DMS153 (cell line): ENCODE data around the gene ABTB1.
"Not testable (repeated sequence)": the region's sequence is repeated elsewhere in the genome, so short reads cannot be mapped to it uniquely, and the experiment has no call there.

Experiments used
- DNase-seq: peaks from one replicate; lab custom pipeline; 2025; lab: John Stamatoyannopoulos, UW

Gene ABTB1

DNA sequence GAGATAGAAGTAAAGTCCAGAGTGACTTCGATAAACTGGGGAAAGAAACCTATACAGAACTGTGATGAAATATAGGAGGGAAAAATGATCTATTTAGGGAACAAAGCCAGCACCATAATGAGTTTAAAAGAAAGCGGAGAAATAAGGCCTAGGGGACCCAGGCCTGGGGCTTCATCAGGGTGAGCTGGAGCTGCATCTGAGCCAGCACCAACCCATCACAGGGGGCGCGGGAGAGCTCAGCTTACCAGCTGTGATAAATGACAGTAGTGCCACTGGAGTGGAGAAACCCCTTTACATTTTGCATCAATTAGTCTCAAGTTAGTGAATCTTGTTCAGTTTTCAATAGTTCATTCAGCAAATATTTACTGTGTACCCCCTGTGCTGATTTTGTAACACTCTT is 22.5 kb upstream of the ABTB1 start:
- DNase-seq, result no peak

DNA sequence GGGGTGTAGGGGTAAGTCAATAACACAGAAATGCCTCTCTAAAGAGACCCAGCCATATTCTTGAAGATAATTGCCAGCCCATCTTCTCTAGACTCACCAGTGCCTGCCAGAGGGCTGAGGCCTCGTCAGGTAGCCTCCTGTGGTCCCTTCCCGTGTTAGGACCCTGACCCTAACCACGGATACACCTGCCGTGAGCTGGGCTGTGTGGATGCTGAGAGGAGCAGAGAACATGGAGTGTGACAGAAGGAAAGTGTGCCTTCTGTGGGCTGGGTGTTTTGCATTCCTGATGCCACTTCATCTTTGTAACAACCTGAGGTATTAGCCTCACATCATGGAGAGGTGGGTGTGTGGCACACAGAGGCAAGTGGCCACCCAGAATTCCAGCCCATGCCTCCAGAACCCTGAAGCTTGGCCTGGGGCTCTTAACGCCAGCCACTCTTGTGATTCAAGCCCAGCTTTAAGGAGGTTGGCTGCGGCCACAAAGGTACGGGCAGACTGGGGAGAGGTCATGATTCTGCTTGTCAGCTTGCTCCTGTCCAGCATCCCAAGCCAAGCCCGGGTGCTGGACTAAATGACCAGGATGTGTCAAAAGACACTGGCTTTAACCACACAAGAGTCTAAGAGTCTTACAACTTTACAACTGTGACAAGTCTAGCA is 21.1 kb upstream of the ABTB1 start:
- no peak for DNase-seq

DNA sequence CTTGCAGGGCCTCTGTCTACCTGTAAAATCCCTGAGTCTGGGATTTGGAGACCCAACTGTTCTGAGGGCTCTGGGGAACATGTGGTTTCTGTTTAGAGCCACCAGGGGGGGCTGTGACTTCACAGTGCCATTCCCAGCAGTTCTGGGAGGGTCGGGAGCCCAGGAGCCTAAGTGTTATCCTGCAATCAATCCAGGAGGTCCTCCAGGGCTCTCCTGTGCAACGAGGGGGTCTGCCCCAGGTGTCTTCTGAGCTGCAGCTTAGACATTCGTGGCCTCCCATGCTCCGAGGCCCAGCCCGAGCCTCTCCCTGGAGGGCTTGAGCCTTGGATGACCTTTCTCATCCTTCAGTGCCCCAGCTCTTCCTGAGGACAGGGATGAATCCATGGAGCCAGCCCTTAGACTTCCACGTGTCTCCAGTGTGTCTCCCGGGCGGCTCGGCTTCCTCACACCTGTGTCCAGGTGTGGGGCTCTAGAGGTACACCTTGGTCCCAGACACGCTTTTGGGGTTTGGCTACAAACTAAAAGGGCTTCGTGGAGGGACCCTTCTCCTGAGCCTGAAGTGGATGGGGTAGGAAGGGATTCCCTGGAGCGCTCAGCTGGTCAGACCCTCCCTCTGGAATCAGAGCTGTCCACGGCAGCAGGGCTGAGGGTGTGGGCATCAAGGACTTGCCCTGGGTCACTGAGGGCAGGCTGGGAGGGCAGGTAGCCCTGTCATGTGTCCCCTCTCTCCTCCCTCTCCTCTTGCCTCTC is 20.3 kb upstream of the ABTB1 start:
- peak; percentile 6 for DNase-seq

DNA sequence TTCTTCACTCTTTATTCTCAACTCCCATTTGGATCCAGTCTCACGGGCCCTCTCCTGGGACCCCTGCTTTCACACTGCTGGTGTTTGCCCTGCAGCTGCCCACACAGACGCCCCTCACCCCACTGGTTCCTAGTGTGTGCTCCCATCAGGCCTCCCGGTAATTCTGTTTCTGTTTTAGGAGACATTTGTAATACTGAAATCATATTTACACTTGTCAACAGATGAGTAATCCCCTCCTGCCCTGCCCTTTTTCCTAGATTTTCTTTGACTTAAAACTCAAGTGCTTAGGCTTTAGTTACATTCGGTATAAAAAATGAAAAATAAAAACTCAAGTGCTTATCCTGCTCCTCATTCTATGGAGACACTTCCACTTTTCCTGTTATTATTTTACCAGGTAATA is 18.4 kb upstream of the ABTB1 start:
- DNase-seq, result no peak

DNA sequence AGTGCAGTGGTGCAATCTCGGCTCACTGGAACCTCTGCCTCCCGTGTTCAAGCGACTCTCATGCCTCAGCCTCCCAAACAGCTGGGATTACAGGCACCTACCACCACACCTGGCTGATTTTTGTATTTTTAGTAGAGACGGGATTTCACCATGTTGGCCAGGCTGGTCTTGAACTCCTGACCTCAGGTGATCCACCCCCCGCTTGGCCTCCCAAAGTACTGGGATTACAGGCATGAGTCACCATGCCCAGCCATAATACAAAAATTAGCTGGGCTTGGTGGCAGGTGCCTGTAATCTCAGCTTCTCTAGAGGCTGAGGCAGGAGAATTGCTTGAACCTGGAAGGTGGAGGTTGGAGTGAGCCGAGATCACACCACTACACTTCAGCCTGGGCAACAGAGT is 17.8 kb upstream of the ABTB1 start:
- not testable (repeated sequence) for DNase-seq

DNA sequence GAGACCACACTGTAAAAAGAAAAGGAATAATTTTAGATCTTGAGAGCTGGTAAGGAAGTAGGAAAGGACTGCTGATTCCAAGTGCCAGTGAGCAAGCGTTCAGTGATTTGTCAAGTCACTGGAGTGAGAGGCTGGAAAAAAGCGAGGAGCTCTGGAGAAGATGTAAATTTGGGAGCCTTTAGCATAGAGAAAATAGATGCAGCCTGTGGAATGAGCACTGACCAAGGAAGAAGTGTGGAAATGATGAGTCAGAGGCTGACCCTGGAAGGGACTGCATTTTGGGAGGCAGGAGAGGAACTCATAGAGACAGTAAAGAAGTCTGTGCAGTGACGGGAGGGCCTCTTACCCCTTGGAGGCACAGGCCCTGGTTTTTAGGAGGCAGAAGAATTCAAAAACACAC is 17.1 kb upstream of the ABTB1 start:
- no peak for DNase-seq

DNA sequence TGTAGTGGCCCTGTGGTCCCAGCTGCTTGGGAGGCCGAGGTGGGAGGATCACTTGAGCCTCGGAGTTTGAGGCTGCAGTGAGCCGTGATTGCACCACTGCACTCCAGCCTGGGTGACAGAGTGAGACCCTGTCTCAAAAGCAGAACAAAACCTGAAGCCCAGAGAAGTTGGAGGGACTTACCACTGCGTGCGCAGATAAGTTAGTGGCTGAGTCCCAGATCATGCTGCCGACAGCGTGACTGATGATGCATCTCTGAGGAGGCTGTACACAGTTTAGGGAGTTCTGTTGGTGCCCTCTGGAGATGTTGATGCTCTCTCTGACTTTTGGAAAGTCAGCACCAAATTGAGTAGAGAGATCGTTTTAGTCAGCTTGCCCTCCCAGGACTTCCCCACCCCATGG is 15.8 kb upstream of the ABTB1 start:
- DNase-seq, result no peak

DNA sequence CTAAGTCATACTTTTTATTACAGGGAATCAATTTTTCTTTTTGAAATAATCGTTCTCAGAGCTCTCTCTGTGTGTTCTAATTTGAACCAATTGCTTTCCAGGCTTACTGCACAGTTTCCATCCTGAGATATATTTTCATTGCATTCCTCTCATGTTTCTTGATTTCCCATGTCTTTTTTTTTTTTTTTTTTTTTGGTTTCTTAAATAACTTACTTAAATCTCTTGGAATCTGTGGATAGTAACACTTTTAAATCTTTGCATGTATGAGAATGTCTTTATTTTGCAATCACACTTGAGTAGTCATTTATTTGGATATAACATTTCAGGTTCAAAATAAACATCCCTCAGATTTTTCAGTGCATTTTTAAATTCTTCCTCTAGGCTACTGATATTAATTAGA is 14.5 kb upstream of the ABTB1 start:
- no peak for DNase-seq

DNA sequence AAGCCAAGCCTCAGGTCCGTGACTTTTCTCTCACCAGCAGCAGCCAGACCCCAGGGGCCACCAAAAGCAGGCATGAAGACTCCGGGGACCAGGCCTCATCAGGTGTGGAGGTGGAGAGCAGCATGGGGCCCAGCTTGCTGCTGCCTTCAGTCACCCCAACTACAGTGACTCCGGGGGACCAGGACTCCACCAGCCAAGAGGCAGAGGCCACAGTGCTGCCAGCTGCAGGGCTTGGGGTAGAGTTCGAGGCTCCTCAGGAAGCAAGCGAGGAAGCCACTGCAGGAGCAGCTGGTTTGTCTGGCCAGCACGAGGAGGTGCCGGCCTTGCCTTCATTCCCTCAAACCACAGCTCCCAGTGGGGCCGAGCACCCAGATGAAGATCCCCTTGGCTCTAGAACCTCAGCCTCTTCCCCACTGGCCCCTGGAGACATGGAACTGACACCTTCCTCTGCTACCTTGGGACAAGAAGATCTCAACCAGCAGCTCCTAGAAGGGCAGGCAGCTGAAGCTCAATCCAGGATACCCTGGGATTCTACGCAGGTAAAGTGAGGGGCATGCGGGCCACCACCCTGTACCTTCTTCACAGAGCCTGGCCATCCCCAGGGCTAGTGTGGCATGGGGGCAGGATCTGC is 12.0 kb upstream of the ABTB1 start:
- no peak for DNase-seq

DNA sequence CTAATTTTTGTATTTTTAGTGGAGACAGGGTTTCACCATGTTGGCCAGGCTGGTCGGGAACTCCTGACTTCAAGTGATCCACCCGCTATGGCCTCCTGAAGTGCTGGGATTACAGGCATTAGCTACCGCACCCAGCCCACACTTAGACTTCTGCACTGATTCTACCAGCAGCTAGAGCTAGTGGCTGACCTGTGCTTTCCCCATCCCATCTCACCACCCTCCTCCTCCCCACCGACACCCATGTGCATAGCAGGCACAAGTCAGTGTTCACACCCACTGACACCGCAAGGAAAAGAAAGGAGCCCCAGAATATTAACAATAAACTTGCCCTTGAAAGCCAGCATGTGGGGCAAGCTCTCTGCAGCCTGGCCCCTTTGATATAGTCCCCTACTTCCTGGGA is 11.2 kb upstream of the ABTB1 start:
- DNase-seq, result no peak

DNA sequence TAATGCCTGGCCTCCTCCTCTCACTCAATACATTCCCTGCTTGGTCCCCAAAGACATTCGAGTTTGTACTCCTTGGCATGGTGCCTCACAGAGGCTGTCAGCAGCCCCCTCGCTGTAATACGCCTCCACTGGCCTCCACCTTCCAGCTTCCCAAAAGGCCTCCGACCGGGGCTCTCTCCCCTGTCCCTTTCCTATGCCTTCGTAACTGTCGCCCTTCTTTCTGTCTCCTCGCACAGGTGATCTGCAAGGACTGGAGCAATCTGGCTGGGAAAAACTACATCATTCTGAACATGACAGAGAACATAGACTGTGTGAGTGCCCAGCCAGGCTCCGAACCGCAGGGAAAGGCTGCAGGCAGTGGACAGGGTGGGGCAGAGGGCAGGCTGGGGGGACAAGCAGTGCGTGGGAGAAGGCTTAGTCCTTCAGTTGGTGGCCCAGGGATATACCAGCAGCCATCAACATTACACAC is 10.7 kb upstream of the ABTB1 start:
- no peak for DNase-seq

DNA sequence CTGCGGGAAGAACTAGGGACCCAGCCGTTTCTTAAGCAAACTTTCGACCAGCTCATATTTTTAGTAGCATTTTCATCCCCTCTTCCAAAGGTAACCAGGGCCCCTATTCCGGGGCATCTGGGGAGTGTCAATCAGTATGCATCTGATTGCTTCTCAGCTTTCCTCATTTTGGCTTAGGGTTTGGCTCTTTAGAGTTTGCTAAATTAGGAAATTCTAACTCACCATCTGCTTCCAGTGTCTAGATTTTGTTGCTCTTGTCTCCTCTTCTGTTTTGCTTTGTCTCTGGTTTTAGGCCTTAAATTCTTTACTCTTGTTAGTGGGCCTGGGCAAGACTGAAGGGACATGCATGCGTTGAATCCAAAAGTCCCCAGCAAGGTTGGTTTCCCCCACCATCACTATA is 9.6 kb upstream of the ABTB1 start:
- no peak for DNase-seq

DNA sequence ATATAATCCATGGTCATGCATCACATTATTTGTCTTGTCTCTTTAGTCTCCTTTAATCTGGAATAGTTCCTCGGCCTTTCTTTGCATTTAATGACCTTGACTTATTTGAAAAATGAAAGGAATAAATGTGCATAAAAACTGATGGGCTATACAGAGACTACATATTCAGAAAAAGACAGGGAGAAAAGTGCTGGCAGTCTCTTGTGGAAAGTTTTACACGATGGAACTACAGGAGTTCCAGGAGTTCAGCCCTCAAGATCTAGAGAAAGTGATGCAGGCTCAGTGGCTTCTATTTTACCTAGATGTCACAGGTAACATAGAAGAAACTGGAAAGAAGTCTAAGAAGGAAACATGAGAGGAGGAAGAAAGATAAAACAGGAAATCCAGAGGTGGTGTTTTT is 7.6 kb upstream of the ABTB1 start:
- DNase-seq, result no peak

DNA sequence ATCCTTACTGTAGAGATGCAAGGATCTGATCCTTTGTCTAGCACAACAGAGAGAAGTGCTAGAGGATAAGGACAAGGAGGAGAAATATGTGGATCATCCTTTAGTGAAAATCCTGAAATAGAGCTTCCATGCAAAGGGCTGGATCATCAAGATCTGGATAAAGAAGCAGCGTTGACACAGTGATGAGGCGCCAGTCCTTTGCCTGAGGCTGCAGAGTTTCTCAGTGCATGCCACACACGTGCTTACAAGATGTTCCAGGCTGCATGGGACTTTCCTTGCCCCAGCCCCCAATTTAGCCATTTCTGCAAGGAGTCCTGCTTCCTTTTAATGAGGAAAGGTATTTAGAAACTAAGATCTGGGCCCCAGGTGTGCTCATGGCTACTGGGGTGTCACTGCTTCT is 7.2 kb upstream of the ABTB1 start:
- no peak for DNase-seq

DNA sequence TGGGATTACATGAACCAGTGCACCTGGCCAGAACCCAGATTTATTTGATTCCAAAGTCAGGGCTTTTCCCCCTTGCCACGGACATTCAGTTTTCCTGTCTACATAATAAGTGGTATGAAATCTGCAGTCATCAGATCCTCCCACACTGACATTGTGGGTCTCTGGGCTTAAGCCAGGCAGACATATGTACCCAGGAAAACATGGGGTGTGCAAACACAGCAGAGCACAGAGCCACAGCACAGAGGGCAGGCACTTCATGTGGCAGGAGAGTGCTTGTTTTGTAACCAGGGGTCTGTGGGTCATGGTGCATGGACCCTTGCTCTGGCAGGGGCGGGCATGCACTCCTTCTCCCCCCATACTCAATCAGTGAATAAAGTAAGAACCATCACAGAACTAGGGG is 6.1 kb upstream of the ABTB1 start:
- DNase-seq, result no peak

DNA sequence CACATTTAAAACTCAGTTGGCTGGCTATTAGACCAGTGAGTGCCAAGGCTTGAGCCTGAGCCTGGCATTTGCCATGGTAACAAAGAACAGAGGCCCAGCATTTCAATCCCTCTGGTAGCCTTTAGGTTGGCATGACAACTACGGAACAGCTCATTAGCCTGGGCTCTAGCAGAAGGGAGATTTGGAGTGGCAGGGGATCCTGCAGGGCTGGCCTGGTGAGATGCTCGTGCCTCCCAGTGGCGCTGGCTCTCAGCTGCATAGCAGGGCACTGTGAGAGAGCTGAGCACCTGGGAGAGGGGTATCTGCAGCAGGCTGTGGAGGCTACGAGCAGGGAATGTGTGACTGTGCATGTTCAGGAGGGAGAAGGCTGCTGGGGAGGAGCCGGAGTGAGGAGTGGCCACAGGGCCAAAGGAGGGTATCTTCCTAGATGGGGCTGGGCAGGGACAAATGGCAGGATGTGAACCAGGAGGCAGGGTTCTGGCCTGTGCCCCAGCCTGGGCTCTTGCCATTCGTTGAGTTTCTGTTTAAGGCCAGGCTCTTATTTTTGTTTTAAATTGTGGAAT is 5.6 kb upstream of the ABTB1 start:
- no peak for DNase-seq

DNA sequence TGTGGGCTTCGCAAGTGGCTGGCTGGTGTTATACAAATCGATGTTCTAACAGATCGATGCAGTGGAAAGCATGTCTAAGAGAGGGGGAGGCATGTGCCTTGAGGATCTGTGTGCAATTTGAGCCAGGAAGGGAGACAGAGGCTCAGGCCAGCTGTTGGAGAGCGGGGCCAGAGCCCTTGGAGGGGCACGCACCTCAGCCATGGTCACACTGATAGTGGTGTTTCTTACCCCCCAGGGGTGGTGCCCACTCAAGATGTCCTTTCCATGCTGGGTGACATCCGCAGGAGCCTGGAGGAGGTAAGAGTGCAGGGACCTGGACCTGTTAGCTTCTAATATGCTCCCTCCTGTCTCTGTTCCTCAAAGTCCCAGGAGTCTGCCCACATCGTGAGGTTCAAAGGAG is 3.8 kb upstream of the ABTB1 start:
- DNase-seq, result no peak

DNA sequence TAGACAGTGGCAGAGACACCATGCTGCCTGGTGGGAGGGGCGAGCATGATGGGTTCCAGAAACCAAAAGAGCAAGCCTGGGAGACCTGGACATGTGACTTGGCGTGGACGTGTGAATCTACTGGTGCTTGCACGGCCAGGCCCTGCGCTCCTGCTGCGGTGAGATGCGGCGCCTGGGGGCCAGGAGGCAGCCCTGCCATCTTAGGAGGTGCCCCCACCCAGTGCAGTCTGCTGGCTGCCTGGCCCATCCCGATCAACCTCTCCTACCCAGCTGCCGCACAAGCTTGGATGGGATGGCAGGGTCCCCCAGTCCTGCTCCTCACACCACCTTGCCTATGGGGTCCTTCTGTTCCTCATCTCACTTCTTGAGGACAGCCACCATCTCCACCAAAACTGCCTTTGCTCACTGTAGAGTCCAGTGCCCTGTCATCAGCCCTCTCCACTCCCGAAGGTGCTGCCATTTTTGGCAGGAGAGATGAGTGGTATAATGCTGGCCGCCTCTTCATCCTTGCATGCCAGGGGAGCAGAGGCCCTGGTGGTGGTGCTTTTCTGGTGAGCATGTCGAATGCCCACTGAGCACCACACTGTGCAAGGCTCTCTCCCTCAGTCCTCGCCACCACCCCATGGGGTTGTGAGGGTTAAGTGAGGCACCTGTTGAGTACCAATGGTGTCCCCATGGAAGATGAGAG is 3.1 kb upstream of the ABTB1 start:
- no peak for DNase-seq

DNA sequence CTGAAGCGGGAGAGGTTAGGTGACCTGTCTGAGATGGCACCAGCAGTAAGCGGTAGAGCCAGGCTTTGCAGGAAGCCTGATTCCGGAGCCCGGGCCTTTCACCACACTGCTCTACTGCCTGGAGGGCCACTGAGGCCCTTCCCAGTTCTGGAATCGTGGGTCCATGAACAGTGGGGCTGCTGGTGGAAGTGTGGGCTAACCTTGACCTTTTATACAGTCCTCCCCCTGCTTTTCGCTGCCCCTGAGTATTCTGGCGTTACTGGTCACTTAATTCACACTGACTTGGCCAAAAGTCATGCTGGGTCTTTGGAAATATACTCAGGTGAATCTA is 2.6 kb upstream of the ABTB1 start:
- no peak for DNase-seq

DNA sequence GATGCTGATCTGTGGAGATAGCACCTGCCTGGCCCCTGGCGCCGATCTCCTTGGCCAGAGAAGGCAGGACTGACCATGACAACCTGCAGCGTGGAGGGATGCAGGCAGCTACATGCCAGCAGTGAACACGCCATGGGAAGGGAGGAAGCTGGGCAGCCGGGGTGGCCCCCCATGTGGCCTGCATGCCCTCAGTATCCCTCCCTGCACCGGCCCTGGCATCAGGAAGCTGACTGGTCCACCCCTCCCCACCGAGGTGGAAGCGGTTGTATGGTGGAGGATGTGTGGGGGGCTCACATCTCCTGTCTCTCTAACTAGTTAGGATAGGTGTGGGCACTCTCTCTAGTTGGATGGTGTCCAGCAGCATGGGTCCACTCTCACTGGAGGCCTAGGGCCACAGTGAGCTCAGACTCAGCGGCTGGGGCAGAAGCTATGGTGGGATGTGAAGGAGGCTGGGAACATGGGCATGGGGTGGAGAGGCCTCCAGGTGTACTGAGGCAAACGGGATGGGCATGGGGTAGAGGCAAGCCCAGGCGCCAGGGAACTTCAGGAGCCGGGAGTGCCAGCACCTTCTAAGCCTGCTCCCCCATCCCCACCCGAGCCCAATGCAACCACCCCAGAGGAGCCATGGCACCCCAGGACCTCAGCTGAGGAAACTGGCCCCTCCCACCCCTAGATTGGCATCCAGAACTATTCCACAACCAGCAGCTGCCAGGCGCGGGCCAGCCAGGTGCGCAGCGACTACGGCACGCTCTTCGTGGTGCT is 1.8 kb upstream of the ABTB1 start:
- DNase-seq, result no peak

DNA sequence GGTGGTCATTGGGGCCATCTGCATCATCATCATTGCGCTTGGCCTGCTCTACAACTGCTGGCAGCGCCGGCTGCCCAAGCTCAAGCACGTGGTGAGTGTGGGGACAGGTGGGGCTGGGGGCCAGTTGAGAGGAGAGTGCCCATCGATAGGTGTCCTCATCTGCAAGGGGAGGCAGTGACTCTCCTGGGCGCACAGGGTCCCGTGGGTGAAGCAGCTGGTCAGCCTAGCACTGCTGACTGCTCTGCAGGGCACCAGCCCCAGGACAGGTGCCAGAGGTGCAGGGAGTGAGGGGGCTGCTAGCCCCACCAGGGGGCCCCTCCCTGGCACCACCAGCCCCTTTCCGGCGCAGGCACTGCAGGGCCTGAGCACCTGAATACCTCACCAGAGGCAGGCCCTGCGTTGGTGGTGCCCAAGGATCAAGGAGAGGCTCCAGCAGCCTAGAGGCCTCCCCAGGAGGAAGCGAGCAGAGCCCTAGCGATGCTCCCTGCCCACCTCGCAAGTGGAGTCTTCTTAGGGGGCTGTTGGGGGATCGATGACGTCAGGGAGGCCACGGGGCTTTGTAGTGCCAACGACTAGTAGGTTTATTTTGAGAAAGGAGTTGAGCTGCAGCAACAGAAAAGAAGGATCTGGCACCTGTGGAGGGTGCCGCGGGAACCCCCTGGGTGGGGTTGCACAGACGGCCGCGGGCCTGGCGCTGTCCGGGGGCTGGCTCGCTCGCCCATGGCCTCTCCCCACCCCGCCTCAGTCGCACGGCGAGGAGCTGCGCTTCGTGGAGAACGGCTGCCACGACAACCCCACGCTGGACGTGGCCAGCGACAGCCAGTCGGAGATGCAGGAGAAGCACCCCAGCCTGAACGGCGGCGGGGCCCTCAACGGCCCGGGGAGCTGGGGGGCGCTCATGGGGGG is 976 bp upstream of the ABTB1 start:
- peak; percentile 2 for DNase-seq
